Activated CD8-positive, alpha-beta memory T cell treated with anti-CD3 and anti-CD28 coated beads, Interleukin-2, amount 50 U/mL, for 48 hours (primary cell): ENCODE data around the gene METRN.

Experiments
- DNase-seq: peaks from one replicate; pipeline ENCODE4 v3.0.0-alpha.2; 2020

METRN gene

GRCh38 chr16:711084-711483, 3.8 kb upstream of the METRN start:
- no peak for DNase-seq

GRCh38 chr16:711548-712320, 3.2 kb upstream of the METRN start:
- DNase-seq = peak; percentile 95

GRCh38 chr16:712740-713250, 2.1 kb upstream of the METRN start:
- DNase-seq = peak; percentile 83

- DNase-seq = no peak
Measured at GRCh38 chr16:714079-714478, 839 bp upstream of the METRN start.

- DNase-seq = no peak
Measured at GRCh38 chr16:715477-716199, 720 bp downstream of the METRN start.

GRCh38 chr16:716200-716568, 1.3 kb downstream of the METRN start:
- DNase-seq = no peak

GRCh38 chr16:716768-717325, 1.9 kb downstream of the METRN start:
- no peak for DNase-seq

GRCh38 chr16:717450-718245, 2.7 kb downstream of the METRN start:
- no peak for DNase-seq

GRCh38 chr16:718389-718788, 3.5 kb downstream of the METRN start:
- DNase-seq = no peak

- no peak for DNase-seq
Measured at GRCh38 chr16:718922-719321, 4.0 kb downstream of the METRN start.

GRCh38 chr16:719815-720446, 5.0 kb downstream of the METRN start:
- DNase-seq = no peak

- peak; percentile 77 for DNase-seq
Measured at GRCh38 chr16:720447-720989, 5.6 kb downstream of the METRN start.

- peak; percentile 90 for DNase-seq
Measured at GRCh38 chr16:720990-721764, 6.3 kb downstream of the METRN start, which contains the start of gene ANTKMT. ANTKMT (plus strand) TSS chr16:721146; CDS start chr16:721275, 129 bp downstream.

GRCh38 chr16:721765-722540, 7.0 kb downstream of the METRN start:
- DNase-seq = no peak

GRCh38 chr16:722835-723633, 8.1 kb downstream of the METRN start:
- DNase-seq = no peak

- no peak for DNase-seq
Measured at GRCh38 chr16:723695-724094, 8.8 kb downstream of the METRN start.

GRCh38 chr16:724188-725040, 9.5 kb downstream of the METRN start:
- DNase-seq = no peak

- DNase-seq = no peak
Measured at GRCh38 chr16:725041-725376, 10.1 kb downstream of the METRN start.
